DMS53 treated with DMSO at 0.1 percent for 48 hours (cell line): ENCODE results near the gene RPS6KA3.
"Not testable (repeated sequence)": the region's sequence is repeated elsewhere in the genome, so short reads cannot be mapped to it uniquely, and the experiment has no call there.

Experiments
- DNase-seq: peaks from one replicate; lab custom pipeline; 2025; ENCODE audit not compliant: unreplicated experiment; lab: John Stamatoyannopoulos, UW

RPS6KA3 gene

DNA sequence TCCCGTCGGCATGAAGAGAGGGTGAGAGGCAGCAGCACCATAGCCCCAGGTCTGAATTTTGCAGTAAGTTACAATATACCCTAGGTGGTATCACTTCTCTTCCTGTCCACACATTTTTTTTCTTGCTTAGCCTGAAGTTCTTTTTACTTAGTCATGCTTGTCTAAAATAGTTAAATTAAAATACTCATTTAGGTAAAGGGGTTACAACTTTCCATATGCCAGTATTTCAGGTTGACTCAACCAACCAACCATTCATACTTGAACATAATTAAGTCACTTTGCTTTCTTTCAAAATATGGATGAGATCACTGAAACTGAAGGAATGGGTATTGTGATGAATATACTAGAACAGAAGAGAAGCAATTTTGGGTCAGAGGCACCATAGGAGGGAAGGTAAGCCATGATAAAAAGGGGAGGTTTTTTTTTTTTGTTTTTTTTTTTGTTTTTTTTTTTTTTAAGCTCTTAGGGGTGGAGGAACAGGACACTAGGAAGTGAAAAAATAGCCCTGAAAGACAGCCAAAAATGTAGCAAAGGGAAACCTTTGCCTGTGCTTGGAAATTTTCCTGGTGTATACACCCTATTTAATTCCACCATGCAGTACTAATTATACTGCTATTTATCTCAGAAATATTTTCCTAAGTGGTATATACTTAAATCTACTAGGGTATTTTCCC, 41.8 kb downstream of the RPS6KA3 start:
- DNase-seq: no peak

DNA sequence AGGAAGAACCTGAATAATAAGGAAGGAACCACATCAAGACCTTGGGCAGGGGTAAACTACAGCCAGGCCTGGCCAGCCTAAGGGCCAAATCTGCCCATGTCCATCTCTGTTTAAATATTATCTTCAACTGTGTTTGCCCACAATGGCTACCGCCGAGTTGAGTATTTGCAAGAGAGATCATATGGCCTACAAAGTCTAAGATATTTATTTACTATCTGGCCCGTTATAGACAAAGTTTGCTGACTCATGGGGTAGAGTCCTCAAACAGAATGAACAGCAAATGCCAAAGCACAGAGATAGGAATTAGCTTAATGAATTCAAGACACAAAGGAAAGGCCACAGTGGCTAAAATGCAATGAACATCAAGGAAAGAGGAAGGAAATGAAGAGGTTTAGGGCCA, 44.8 kb downstream of the RPS6KA3 start:
- peak; percentile 24 for DNase-seq

DNA sequence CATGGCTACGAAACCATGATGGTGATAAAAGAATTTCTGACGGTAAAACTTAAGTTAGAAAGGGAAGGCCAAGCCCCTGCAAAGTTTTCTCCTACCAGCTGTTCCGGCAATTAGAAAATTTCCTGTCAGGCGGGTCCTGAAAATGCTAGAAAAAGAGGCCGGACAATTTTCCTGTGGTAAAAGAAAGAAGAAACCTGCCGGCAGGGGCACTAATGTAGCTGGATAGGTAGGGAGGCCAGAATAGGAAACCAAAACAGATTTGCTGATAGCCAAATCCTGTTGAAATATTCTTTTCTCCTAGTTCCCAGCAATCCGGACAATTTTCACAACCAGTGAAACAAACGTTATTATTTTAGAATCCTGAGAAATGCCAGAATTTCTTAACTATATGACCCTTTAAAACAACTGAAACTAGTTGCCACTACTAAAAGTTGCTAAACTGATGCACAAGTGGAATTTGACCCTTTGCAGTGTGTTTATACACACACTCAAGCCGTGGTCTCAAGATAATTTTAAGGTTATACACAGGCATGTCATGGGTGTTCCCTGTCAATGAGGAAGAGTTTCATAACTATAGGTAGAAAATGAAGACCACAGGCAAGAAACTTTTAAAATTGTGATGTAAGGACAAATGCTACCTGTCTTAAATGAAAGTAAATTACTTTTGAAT, 47.7 kb downstream of the RPS6KA3 start:
- no peak for DNase-seq

DNA sequence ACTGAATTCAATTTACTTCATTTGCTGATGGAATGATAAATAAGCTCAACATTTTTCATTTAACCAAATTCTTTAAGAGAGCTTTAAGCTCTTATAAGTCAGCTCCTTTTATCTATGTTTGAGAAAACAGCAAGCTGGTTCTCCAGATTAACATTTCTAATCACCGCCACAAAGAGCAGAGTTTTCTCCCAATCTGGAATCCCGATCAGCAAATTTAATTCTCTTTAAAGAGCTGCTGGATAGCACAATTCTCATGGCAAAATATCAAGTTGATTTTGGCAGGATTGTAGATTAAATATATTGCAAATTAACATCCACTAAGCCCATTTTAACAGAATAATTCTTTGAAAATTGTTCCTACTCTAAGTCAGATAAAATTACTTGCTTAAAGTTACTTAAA, 48.8 kb downstream of the RPS6KA3 start:
- no peak for DNase-seq

DNA sequence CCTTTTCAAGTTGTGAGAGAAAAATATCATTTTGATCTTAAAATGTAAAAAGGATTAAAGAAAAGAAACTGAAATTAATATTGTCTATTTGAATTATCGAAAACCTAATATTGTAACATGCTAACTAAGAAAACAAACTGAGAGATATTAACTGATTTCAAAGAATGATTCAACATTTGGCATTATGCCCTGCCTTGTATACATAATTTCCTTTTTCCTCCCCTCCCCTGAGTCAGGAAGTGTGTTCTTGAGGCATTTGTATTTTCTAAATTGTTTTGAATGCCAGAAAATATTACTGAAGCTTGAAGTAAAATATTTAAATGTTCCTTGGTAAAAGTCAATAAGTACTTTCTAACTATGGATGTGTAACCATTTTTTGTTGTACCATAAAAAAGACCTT, 49.4 kb downstream of the RPS6KA3 start:
- DNase-seq: peak; percentile 17

DNA sequence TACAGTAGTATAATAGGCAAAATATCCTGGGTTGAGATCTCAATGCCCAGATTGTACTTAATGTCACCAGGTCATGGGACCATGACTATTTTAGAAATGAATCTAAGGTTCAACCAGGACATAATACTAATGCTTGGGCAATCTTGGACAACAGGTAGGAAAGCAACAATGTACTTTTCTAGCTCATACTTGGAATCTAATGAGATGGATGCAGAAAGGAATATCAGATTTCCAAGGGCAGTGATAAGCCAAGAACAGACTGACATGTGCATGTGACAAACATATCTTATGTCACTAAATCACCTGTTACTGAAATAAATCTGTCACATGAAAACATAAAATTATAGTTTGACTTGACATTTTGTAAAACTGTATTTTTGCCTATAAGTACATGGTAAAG, 51.1 kb downstream of the RPS6KA3 start:
- DNase-seq: no peak

DNA sequence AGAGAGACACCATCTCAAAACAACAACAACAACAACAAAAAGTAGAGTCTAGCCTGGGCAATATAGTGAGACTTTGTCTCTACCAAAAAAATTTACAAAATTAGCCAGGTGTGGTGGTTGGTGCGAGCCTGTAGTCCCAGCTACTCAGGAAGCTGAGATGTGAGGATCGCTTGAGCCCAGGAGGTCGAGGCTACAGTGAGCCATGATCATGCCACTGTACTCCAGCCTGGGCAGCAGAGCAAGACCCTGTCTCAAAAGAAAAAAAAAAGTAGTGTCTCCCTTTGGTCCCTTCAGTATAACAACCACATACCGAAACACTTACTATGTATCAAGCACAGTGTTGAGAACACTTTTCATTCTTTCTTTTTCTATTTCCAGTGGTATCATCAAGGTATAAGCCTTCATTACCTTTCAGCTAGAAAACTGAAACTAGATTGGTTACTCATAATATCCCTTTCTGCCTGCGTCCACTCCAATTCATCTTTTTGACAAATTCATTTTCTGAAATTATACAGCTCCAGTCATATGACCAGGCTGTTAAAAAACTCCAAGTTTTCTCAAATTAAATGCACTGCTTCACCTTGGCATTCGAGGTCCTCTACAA, 54.1 kb downstream of the RPS6KA3 start:
- no peak for DNase-seq

DNA sequence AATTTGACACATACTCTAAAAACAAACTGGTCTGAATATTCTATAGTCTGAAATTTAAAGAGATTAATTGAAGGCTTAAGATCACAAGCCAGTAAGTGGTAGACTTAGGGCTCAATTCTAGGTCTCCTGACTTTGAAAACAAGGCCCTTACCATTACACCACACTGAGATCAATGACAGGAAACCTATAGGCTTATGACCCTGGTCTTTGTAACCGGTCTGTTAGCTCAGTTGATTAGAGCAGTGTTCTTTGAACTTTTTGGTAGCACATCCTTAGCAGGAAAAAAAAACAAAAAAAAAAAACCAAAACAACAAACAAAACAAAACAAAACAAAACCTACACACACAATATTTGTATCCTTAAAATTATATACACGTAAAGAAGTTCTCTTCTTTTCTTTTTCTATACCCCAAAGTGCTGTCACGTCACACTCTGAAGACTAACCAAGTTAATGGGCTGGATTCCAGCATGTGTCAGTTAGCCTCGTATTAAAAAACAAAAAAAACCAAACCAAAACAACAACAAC, 55.4 kb downstream of the RPS6KA3 start:
- no peak for DNase-seq

DNA sequence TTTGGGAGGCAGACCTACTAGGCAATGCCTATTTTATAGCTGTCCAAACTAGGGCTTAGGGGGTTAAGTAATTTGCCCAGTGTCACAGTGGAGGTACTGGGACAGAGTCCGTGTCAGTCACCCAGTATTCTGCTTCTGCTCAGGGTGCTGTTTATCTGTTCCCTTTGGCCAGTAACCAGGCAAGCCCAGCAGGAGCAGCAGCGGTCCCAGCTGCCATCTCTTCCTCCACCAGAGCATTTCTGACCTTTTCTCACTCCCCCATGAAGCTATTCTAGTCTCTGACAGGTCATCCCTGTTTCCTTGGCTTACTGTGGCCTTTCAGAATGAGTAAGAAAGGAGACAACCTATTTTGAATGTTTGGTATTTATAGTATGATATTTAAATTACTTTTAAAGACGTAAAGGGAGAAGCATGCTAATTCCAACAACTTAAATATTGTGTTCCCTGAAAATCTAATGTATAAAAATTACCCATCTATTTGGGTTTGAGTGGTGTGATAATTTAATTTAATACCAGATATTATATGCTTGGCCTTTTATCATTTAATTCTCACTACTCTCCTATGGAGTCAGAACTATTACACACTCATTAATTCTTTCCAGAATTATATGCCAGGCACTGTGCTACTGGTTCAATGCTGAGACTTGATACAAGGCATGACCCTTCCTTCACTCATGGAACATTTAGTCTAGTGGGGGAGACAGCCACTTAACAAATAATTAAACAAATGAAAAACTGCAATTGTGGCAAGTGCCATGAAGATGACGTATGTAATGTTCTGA, 60.6 kb downstream of the RPS6KA3 start:
- DNase-seq: no peak

DNA sequence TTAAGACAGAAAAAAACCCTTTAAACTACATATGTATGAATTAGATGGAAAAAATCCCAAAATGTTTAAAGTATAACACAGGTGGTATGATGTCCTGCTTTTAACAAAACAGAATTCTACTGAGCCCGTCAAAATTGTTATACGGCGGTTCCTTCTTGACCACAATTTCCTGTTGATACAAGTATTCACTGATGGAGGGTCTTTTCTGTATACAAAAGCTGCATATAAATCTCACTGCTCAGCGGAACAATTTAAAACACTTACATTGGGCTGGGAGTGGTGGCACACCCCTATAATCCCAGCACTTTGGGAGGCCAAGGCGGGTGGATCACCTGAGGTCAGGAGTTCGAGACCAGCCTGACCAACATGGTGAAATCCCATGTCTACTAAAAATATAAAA, 62.4 kb downstream of the RPS6KA3 start:
- DNase-seq: no peak

DNA sequence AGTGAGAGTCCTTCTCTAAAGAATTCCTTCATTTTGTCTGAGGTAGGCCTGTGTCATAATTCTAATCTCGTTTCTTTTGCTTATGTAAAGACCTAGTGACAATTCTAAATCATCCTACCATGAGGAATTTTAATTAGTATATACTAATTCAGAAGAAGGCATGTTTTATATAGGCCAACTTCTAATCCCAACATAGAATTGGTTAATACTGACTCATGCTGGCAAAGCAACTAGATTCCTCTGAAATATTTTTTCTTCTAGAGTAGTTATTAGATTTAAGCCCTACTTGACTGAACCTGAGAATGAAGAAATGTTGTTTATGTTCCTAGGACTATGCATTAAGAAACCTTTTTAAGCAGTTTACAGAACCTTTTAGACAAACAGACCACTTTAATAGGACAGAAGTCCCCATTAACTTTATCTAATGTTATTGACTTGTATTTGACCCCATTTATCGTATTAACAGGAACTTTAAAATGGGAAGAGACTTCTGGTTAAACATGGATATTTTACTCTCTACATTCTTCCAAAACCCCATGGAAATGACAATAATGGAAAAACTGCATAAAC, 69.0 kb downstream of the RPS6KA3 start:
- no peak for DNase-seq

DNA sequence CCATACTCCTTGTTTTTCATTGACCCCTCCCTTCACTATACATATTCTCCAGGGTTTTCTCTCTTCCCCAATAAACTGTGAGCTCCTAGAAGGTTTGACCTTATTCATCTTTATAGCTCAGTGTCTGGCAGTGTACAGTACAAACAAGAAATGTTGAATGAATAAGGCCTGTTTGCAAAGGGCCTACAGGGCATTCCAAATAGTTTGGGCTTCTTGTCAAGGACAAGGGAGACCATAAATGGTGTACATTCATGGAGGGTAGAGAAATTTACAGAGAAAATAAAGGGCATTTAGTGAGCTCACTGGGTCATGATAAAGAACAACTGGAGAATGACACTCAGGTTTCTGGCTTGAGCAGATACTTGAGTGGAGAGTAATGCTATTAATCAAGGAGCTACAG, 77.5 kb downstream of the RPS6KA3 start:
- DNase-seq: no peak

DNA sequence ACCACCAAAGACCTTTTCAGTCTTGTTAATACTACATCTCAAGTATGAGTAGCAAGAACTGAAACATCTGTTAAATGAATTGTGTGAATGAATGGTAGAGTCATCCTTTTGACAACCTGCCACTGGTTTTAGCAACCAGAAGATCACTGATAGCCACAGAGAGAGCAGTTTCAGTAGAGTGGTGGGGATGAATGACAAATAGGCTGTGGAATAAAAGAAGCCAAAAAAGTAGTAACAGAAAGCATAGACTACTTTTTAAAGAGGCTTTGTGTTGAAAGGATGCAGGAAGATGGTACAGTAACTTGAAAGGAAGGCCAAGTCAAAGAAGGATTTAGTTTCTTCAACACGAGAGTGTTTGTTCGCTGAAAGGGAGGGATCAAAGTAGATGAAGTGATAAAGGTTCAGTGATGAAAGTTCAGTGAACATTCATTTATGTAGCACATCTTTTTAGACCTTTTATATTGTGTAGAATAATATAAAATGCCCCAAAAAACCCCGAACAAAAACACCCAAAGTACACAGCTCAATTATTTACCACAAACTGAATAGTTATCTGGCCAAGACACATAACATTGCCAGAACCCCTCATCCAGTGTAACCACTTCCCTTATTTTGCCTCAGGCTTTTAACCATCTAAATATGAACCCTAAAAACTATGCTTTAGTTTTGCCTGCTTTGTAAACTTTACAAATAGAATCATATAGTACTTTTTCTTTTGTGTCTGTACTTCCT, 84.9 kb downstream of the RPS6KA3 start:
- no peak for DNase-seq

DNA sequence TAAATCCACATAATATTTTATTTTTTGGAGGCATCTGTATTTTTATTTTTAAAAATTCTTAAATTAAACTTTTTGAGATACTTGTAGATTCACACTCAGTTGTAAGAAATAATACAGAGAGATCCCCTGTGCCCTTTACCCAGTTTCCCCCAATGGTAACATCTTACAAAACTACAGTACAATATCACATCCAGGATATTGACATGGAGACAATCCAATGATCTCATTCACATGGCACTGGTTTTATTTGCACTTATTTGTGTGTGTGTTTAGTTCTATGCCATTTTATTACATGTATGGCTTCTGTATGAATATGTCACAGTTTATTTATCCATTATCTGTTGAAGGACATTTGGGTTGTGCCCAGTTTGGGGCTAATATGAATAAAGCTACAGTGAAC, 89.6 kb downstream of the RPS6KA3 start:
- DNase-seq: no peak

DNA sequence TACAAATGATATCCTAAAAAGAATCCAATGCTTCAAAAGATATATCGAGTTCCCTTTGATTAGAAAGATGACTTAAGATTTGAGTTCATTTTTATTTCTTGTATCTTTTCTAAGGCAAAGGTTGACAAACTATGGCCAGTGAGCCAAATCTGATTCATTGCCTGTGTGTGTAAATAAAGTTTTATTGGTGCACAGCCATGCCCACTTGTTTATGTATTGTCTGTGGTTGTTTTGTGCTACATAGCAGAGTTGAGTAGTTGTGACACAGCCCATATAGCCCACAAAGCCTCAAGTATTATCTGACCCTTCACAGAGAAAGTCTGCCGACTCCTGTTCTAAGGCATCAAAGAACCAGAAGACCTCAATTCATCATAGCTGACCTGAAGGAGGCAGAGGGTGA, 92.9 kb downstream of the RPS6KA3 start:
- DNase-seq: no peak

DNA sequence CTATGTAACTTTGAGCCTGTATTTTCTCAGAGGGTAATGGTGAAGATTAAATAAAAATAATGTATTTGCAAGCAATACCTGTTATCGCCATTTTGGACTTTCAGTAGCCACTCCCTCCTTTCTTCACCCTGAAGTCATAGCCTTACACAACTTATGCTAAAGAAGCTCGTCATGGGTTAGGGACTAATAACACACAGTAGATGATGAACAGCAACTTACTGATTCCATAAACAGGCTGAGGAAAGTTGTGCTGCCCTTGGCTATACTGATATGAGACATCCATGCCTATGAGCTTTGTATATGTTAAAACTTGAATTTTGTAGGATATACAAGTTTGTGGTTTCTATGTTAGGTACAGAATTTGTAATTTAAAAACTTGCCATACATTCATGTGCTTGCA, 93.4 kb downstream of the RPS6KA3 start:
- no peak for DNase-seq

DNA sequence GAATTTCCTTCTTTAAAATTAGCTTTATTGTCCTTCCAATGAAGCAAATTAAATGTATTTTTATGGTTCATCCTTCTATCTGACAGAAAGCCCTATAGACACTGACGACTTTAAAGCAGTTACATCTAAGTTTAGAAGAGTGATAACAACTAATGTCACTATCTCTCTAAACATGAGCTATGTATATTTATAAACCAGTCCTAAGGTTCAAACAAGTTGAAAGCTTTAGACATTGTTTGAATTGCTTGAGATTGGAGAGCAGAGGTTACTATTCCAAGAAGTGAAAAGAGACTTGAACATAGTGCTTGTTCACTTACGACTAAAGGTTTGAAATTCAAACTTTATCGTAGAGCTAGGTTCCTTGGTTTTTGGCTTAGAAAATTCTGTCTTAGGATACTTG, 94.8 kb downstream of the RPS6KA3 start:
- DNase-seq: no peak

DNA sequence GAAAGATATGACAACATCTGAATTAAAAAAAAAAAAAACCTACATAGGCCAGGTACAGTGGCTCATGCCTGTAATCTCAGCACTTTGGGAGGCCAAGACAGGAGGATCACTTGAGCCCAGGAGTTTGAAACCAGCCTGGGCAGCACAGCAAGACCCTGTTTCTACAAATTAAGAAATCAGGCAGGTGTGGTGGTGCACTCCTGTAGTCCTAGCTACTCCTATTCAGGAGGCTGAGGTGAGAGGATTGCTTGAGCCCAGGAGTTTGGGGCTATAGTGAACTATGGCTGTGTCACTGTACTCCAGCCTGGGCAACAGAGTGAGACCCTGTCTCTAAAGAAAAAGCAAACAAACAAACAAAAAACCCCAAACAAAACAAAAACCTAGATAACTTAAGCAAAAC, 104.2 kb downstream of the RPS6KA3 start:
- not testable (repeated sequence) for DNase-seq

DNA sequence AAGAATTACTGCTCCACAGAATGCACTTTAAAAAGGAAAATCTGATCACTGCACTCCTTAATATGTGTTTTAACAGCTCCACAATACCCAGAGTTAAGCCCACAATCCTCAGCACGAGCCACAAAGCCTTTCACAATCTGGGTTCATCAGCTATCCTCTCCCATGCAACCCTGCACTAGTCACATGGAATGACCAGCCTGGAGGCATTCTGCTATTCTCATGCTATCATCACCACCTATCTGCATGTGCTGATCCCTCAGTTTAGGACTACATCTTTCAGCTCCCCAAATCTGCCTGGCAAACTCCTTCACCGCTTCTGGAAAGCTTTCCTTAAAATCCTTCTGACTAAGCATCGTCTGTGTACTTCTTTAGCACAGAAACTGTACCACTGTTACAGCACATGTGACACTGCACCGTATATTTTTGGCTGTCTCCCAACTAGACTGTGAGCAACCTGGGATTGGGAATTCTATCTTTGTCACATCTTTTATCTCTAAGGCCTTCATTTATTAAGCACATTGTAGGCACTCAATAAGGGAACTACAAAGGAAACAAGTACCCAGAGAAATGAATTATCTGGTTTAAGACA, 106.8 kb downstream of the RPS6KA3 start:
- no peak for DNase-seq

DNA sequence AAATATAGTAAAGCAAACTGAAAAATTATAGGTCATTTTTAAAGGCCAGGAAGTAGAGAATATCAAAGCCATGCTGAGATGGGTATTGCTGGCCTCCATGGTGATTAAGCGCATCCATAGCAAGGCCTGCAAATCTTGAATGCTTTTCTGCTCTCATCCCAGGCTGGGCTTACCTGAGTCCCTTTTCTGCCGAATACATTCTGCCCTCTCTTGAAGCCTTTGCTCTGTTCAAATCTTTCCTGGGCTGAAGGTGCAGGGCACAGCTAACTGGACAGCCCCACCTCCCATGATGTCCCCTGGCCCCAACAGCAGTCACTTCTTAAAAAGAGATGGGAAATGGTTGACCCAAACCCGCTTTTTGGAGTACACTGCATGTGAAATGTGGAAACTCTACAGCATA, 115.0 kb downstream of the RPS6KA3 start:
- DNase-seq: no peak
